HG02852 (cell line): Measurements from ENCODE around the gene SPACA5.
A peak's percentile ranks its signal among the peaks of the same experiment; 100 is the strongest.
"Not testable (repeated sequence)": the region's sequence is repeated elsewhere in the genome, so short reads cannot be mapped to it uniquely, and the experiment has no call there.

Experiments used
- ATAC-seq: cut with Tn5 transposase; IDR thresholded peaks from one replicate; pipeline ENCODE4 v1.9.1; 2021; ENCODE audit warnings: mild to moderate bottlenecking, moderate library complexity; ENCODE audit not compliant: unreplicated experiment

The SPACA5 gene

DNA sequence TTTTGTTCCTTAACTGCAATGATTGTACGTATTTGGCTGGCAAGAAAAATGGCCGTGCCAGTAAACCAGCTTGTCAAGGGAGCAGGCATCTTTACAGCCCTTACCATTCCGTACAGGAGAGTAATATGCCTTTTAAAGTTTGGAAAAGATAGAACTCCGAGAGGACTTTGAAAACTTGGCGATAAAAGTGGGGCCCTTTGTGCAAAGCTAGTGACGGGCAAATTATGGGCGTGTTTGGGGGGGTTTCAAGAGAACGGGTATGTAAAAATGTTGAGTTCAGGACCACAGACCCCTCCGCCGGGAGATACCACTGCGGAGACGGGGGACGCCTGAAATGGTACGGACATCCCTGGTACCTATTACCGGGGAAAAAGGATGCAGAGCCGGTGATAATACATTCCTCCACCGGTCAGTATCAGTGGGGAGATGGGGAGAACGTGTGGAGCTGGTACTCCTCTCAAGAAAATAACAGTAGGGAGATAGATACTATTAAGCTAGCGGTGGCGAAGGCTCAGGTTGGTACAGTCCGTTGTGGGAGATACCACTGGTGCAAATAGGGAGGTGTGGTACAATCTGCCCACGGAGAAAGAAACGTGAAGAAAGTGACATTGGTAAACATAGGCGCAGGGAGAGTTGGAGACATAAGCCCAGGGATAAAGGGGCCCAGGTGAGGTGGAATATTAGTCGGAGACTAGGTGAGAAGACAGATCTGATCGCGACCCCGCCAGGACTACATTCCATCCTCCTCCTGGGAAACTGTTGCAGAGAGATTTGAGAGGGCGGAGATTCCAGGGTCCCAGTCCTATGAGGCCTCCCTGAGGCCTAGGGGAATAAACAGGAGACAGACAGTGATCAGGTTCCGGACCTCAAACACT, 14.5 kb downstream of the SPACA5 start:
- ATAC-seq, result peak; percentile 56

GRCh38 chrX:48022100-48022499, 15.3 kb downstream of the SPACA5 start:
- ATAC-seq, result no peak

DNA sequence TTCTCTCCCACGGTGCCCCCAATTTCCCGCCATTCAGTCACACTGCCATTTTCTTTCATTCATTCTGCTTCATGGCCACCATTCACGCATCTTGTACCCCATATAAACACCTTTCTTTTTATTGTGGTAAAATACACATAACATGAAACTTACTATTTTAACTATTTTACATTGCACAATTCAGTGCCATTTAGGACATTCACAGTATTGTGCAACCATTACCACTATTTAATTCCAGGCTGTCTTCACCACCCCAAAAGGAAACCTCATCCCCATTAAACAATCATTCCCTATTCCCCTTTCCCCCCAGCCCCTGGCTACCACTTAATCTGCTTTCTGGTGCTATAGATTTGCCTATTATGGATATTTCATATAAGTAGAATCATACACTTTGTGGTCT, 15.9 kb downstream of the SPACA5 start:
- ATAC-seq, result no peak

DNA sequence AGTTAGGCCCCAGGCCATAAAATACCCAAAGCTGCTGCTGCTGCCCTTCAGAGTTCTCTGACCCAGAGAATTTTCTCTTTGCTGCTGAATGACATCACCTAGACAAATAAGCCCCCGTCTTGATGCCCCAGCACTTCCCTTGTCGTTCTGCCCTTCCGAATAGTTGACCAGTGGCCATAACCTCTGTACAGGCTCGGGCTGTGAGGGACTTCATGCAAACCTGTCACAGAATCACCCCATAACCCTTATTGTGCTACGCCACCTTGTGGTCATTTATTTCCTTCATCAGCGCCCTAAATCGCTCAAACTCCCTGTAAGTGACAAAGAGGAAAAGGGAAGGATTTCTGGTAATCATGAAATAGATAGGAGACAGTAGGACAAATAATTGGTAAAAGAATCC, 18.8 kb downstream of the SPACA5 start:
- no peak for ATAC-seq

DNA sequence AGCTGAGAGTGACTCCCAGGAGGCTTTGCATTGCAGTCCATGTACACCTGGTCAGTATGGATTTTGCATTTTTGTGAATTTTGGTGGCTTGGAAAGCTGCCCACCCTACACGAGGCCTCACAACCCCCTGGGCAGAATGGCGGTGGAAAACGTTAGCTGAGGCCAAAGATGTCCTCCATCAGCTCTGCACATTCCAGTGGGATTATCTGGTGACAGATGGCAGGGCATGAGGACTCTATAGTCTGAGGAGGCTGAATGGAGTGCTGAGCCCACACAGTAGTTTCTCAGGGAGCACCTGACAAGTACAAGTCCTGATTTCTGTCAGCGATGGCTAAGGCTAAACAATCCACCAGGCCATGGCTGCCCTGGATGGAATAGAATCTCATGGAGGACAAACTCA, 20.8 kb downstream of the SPACA5 start:
- ATAC-seq, result not testable (repeated sequence)

GRCh38 chrX:48028091-48028490, 21.3 kb downstream of the SPACA5 start:
- no peak for ATAC-seq

DNA sequence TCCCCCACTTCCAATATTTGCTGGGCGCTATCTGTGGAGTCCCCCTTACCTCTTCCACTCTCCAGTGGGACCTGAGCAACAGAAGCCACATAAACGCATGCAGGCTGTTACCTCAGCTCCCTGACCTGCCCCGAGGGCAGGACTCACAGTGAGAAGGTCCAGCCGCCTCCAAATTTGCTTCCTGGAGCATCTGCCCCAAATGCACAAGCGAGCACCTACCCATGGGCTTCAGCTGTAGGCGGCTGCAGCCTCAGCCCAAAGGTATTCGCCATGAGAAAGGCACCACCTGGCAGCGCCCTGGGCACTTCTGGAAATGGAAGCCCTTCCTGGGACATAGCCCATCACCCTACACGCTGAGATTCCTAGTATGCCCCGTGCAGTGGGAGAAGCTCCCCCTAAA, 23.4 kb downstream of the SPACA5 start:
- ATAC-seq, result no peak

DNA sequence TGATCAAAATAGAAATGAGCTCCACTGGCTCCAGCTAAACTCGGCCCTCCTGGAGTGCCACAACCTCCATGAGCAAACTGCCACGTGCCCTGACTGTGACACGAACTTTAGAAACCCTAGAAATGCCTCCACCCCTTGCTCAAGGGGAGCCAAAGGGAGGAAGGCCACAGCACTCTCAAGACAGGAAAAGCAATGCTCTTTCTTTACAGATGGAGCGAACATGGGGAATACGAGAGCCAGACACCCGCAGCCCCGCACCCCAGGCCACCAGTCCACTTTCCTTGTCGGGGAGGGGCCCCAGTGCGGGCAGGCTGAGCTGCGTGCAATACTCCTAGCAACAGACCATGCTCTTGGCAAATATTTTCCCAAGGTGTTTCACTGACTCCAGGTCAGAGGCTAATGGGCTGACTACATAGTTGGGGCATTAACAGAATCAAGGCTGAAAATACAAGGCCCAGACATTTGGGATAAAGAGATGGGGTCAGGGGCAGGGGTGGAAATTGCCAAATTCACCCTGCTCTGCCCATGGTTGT, 23.9 kb downstream of the SPACA5 start:
- ATAC-seq, result not testable (repeated sequence)

DNA sequence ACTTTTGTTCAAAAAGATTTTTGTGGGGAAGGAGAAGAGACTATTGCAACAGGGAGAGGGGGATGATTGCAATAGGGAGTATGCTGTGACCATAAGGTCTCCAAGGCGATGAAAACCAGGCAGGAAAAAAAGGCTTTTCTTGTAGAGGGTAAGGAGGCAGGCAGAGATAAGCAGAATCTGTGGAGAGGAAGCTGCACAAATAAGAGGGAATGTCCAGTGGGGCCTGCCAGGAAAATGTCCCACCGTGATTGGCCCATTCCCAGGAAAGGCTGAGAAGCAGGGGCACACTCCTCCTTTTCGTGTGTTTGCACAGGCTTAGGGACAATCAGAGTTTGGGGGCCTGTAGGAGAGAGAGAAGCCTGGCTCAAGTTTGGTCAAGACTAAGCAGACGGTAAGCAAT, 29.1 kb downstream of the SPACA5 start:
- ATAC-seq, result no peak

- ATAC-seq, result no peak
Measured at GRCh38 chrX:48043056-48043455, 36.3 kb downstream of the SPACA5 start.

DNA sequence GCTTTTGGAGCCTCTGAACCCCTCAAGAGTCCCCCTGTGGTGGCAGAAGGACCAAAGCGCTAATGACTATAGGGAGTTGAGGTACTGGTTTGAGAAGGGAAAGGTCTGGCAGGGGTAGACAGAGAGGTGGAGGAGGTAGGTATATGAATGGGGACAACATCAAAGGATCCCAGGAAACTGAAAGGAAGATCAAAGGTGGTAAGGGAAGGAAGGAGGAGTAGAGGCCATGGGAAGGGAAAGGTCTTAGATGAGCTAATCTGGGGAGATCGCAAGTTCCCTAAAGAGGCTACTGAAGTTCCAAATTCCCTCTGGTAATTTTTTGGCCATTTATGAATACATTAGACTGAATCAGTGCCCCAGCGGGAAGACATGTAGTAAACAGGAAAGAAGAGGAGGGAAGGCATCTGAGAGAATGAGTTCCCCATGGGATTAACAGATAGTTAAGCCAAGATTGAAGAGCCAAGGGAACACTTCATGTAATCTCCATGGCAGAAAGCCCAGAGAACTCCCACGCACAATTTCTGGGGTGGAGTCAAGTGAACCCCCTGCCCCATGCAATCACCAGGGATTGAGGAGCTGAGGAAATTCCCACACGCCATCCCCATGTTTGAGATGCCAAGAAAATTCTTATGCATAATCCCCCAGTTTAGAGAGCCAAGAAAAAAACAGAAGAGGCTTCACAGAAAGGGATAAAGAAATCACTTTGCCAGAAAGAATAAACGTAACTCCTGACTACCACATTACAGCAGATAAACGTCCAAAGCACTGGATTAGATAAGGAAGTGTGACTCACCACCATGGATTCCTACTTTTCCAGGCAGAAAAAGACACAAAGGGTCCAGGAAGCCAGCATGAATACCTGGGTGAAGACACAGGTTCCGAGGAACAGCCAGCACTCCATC, 38.9 kb downstream of the SPACA5 start:
- ATAC-seq, result no peak

- no peak for ATAC-seq
Measured at GRCh38 chrX:48046846-48047245, 40.1 kb downstream of the SPACA5 start.

DNA sequence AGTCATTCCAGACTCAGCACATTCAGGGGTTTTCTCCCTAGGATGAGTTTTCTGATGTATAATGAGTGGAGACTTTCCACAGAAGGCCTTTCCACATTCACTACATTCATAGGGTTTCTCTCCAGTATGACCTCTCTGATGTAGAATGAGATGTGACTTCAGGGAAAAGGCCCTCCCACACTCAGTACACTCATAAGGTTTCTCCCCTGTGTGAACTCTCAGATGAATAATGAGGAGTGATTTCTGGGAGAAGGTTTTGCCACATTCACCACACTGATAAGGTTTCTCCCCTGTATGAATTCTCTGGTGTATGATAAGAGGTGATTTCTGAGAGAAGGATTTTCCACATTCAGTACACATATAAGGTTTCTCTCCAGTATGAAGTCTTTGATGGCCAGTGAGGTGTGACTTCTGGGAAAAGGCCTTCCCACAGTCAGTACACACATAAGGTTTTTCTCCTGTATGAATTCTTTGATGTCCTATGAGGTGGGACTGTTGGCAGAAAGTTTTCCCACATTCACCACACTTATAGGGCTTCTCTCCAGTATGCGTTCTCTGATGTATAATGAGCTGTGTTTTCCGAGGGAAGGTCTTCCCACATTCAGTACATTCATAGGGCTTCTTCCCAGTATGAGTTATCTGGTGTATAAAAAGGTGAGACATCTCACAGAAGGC, 52.0 kb downstream of the SPACA5 start:
- no peak for ATAC-seq

- no peak for ATAC-seq
Measured at GRCh38 chrX:48059296-48059639, 52.5 kb downstream of the SPACA5 start.
